Bronchial epithelial cell (primary cell): ENCODE data around the gene MAP4K3. TPM values are rescaled to one million over a fixed set of nuclear protein-coding genes. Genes with fewer than 3 reads are reported as not detected.

Source experiments
- DNase-seq: peaks from one replicate; pipeline ENCODE4 v3.0.0-alpha.2; 2010; ENCODE audit warnings: low read depth
- FAIRE-seq: peaks from 2 replicates; lab custom pipeline; 2011; peaks lifted over from hg19 to GRCh38; lab: Jason Lieb, UNC
- H3K27me3 ChIP-seq: 2 replicates; pipeline ENCODE4 v1.5.1; 2011; ENCODE audit warnings: low read length; ENCODE audit not compliant: control insufficient read depth, insufficient read depth
- H3K36me3 ChIP-seq: 2 replicates; pipeline ENCODE4 v1.5.1; 2011; ENCODE audit warnings: low read length; ENCODE audit not compliant: control insufficient read depth, insufficient read depth
- H3K4me3 ChIP-seq: 2 replicates; pipeline ENCODE4 v1.5.1; 2011; ENCODE audit warnings: mild to moderate bottlenecking, low read depth, low read length, control low read depth
- CTCF ChIP-seq: IDR thresholded peaks from 2 replicates; pipeline ENCODE4 v1.5.1; 2011; ENCODE audit warnings: mild to moderate bottlenecking, moderate library complexity, low read length, control low read depth, inconsistent platforms; ENCODE audit not compliant: insufficient read depth, severe bottlenecking
- total RNA-seq: library from RNA; depleted of rRNA; stranded (reverse); fragments of >200 nt; gene quantifications from 2 replicates; pipeline ENCODE4 v1.2.1, GENCODE V29; 2014

The MAP4K3 gene
- total RNA-seq, 1 donor from 2014 or later = 19.7 TPM

GRCh38 chr2:39383146-39383545, 53.9 kb downstream of the MAP4K3 start:
- H3K27me3 ChIP-seq = no peaks in the 10 kb centered on the region
- TF ChIP-seq CTCF = no peak
- DNase-seq = no peak
- no peak for FAIRE-seq
- no peaks in the 10 kb centered on the region for H3K36me3 ChIP-seq
- no peak overlapping the region for H3K4me3 ChIP-seq

- Histone ChIP-seq H3K4me3 (no peak overlapping the region), H3K36me3 (no peaks in the 10 kb centered on the region), H3K27me3 (no peaks in the 10 kb centered on the region)
- DNase-seq (no peak), FAIRE-seq (no peak)
- TF ChIP-seq CTCF = no peak
These were observed 55.4 kb downstream of the MAP4K3 start for GRCh38 chr2:39381653-39382052.

GRCh38 chr2:39380525-39381150, 56.4 kb downstream of the MAP4K3 start:
- Histone ChIP-seq H3K27me3 (no peaks in the 10 kb centered on the region), H3K4me3 (no peak overlapping the region), H3K36me3 (no peaks in the 10 kb centered on the region)
- no peak for FAIRE-seq
- DNase-seq = peak; percentile 24
- no peak for TF ChIP-seq CTCF

GRCh38 chr2:39379643-39380524, 57.2 kb downstream of the MAP4K3 start:
- TF ChIP-seq CTCF = peak; percentile 46
- FAIRE-seq (no peak), DNase-seq (peak; percentile 67)
- Histone ChIP-seq H3K4me3 (no peak overlapping the region), H3K27me3 (no peaks in the 10 kb centered on the region), H3K36me3 (no peaks in the 10 kb centered on the region)

GRCh38 chr2:39378968-39379367, 58.1 kb downstream of the MAP4K3 start:
- TF ChIP-seq CTCF = no peak
- no peak overlapping the region for H3K4me3 ChIP-seq
- no peaks in the 10 kb centered on the region for H3K36me3 ChIP-seq
- DNase-seq (no peak), FAIRE-seq (no peak)
- no peaks in the 10 kb centered on the region for H3K27me3 ChIP-seq
